RWPE2 (cell line): ENCODE measurements around the gene MEIS1.

Source experiments
- ATAC-seq: fragments of 200-7000 bp; cut with Tn5 transposase; 3 replicates; pipeline ENCODE4 v1.9.1; 2021; ENCODE audit warnings: low read depth
- DNase-seq: peaks from one replicate; pipeline ENCODE4 v3.0.0-alpha.2; 2020; ENCODE audit warnings: low spot score
- H3K27ac ChIP-seq: fragments of 450-650 bp; 2 replicates; pipeline ENCODE4 v1.5.1; 2017; ENCODE audit warnings: mild to moderate bottlenecking; ENCODE audit not compliant: poor library complexity, severe bottlenecking
- H3K27me3 ChIP-seq: fragments of 250-450 bp; sonication (Bioruptor Pico); 2 replicates; pipeline ENCODE4 v1.5.1; 2021; ENCODE audit warnings: mild to moderate bottlenecking, moderate library complexity; ENCODE audit not compliant: insufficient read depth, poor library complexity, severe bottlenecking
- H3K36me3 ChIP-seq: fragments of 250-450 bp; sonication (Bioruptor Pico); 2 replicates; pipeline ENCODE4 v1.5.1; 2020; ENCODE audit warnings: low read depth, mild to moderate bottlenecking, moderate library complexity
- H3K4me1 ChIP-seq: fragments of 250-450 bp; sonication (Bioruptor Pico); 2 replicates; pipeline ENCODE4 v1.5.1; 2021; ENCODE audit warnings: mild to moderate bottlenecking, moderate library complexity; ENCODE audit not compliant: insufficient read depth, poor library complexity, severe bottlenecking
- H3K4me3 ChIP-seq: fragments of 250-450 bp; sonication (Bioruptor Pico); 2 replicates; pipeline ENCODE4 v1.5.1; 2021; ENCODE audit warnings: mild to moderate bottlenecking, moderate library complexity; ENCODE audit not compliant: severe bottlenecking
- H3K9me3 ChIP-seq: fragments of 250-450 bp; sonication (Bioruptor Pico); 2 replicates; pipeline ENCODE4 v1.5.1; 2021; ENCODE audit warnings: mild to moderate bottlenecking, moderate library complexity; ENCODE audit not compliant: severe bottlenecking
- TF ChIP-seq, protein P1 (sequence below): fragments of 450-650 bp; IDR thresholded peaks from one replicate; pipeline ENCODE4 v1.5.1; 2017; ENCODE audit warnings: mild to moderate bottlenecking, moderate library complexity; ENCODE audit not compliant: poor library complexity, severe bottlenecking

MEIS1 gene

DNA sequence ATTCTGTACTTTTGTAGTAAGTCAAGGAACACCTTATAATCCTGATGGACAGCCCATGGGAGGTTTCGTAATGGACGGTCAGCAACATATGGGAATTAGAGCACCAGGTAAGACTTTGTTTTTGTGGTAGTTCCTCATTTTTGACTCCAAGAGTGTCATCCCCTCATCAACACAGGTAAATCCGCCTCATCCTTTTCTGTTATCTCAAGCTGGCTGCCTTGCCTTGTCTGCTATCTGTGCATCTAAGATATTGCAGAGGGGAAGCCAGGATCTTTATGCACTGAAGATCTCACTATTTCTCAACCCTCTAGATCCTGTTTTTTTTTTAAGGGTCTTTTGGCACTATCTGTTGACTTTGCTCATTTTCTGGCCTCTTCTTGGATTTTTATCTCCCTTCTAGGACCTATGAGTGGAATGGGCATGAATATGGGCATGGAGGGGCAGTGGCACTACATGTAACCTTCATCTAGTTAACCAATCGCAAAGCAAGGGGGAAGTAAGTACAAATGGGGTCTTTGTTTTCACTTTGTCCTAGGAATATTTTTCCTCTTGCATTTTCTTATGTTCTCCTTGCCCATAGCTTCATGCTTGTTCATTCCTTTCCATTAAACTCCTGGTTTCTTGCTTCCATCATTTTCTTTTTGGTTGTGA, 133.8 kb downstream of the MEIS1 start:
- TF ChIP-seq, protein P1, sequence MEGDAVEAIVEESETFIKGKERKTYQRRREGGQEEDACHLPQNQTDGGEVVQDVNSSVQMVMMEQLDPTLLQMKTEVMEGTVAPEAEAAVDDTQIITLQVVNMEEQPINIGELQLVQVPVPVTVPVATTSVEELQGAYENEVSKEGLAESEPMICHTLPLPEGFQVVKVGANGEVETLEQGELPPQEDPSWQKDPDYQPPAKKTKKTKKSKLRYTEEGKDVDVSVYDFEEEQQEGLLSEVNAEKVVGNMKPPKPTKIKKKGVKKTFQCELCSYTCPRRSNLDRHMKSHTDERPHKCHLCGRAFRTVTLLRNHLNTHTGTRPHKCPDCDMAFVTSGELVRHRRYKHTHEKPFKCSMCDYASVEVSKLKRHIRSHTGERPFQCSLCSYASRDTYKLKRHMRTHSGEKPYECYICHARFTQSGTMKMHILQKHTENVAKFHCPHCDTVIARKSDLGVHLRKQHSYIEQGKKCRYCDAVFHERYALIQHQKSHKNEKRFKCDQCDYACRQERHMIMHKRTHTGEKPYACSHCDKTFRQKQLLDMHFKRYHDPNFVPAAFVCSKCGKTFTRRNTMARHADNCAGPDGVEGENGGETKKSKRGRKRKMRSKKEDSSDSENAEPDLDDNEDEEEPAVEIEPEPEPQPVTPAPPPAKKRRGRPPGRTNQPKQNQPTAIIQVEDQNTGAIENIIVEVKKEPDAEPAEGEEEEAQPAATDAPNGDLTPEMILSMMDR, result no peak
- no peak for DNase-seq

DNA sequence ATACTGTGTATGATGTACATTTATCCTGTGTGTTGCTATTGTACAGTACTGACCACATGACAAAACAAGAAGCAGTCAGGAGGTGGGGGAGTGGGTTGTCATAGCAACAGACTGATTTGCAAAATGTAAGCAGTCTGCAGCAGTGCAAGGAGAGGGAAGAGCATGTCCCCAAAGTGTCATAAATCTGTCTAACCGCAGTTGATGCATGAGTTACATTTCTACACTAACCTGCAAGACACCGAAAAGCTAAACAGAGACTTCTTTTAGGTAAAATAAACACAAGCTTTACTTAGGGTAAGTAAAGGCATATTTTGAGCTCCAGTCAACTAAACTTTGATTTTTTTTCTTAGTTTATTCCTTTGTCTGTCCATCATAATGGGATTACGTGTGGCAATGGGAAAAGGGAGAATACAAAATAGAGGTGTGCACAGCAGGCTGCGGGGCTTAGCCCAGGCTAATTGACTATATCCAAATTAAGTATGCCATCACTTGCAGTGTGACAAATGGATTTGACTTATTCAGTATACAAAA, 134.5 kb downstream of the MEIS1 start:
- Histone ChIP-seq H3K4me3 (no peak overlapping the region), H3K36me3 (no peaks in the 10 kb centered on the region; the same call in 1 of the 2 replicates), H3K9me3 (no peaks in the 10 kb centered on the region), H3K27ac (no peak overlapping the region), H3K27me3 (no peaks in the 10 kb centered on the region), H3K4me1 (no peaks in the 10 kb centered on the region)
- TF ChIP-seq, protein P1, result no peak
- DNase-seq (no peak), ATAC-seq (no peak)

More for the DNA sequence above, 133.8 kb downstream of the MEIS1 start:
- Histone ChIP-seq H3K4me3 (no peak overlapping the region), H3K4me1 (no peaks in the 10 kb centered on the region), H3K9me3 (no peaks in the 10 kb centered on the region), H3K27me3 (no peaks in the 10 kb centered on the region), H3K27ac (no peak overlapping the region), H3K36me3 (no peaks in the 10 kb centered on the region; the same call in 1 of the 2 replicates)
- ATAC-seq, result no peak

DNA sequence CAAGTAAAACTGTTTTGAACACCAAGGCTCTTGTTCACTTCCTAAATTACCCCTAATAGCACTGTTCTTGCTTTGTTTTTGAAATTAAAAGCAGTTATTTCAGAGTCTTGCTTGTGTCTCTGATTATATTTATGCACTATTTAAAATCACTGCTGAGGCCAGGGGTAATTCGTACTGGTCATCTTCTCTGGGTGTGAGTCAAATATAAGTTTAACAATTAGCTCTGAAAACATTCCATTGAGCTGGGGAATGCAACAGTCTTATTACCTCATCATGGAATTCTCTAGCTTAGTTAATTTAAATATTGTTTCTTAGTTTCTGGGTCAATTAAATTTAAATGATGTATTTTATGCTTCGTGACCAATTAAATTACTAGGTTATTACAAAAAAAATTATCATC, 135.0 kb downstream of the MEIS1 start:
- TF ChIP-seq, protein P1, result no peak
- Histone ChIP-seq H3K9me3 (no peaks in the 10 kb centered on the region), H3K4me3 (no peak overlapping the region), H3K36me3 (no peaks in the 10 kb centered on the region; the same call in 1 of the 2 replicates), H3K27me3 (no peaks in the 10 kb centered on the region), H3K4me1 (no peaks in the 10 kb centered on the region), H3K27ac (no peak overlapping the region)
- DNase-seq (no peak), ATAC-seq (no peak)

DNA sequence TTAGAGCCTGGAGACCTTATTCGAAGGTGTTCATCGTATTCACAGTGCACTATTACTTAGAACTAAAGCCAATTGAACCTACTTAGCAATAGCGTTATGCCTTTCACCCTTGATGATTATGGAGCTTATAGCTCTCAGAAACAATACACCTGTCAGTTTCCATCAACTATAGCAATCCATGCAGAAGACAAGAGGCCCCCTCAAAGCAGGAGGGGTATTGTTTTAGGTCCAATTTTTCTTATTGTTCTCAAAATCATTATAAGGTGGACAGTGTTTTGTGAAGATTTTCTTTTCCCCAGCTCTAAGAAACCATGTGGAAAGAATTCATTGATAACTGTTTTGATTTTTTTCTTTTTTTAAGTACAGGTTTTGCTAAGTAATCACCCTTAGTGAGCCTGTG, 135.5 kb downstream of the MEIS1 start:
- H3K4me3 ChIP-seq, result no peak overlapping the region
- ATAC-seq (no peak), DNase-seq (no peak)
- no peaks in the 10 kb centered on the region for H3K4me1 ChIP-seq
- H3K27ac ChIP-seq, result no peak overlapping the region
- no peaks in the 10 kb centered on the region for H3K9me3 ChIP-seq
- TF ChIP-seq, protein P1, result no peak
- no peaks in the 10 kb centered on the region; the same call in 1 of the 2 replicates for H3K36me3 ChIP-seq
- H3K27me3 ChIP-seq, result no peaks in the 10 kb centered on the region

DNA sequence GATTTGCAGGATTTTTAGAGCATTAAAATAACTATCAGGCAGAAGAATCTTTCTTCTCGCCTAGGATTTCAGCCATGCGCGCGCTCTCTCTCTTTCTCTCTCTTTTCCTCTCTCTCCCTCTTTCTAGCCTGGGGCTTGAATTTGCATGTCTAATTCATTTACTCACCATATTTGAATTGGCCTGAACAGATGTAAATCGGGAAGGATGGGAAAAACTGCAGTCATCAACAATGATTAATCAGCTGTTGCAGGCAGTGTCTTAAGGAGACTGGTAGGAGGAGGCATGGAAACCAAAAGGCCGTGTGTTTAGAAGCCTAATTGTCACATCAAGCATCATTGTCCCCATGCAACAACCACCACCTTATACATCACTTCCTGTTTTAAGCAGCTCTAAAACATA, 137.0 kb downstream of the MEIS1 start:
- H3K9me3 ChIP-seq, result no peaks in the 10 kb centered on the region
- H3K36me3 ChIP-seq, result no peaks in the 10 kb centered on the region; the same call in 1 of the 2 replicates

More for the DNA sequence above, 137.0 kb downstream of the MEIS1 start:
- TF ChIP-seq, protein P1, result no peak
- H3K27me3 ChIP-seq, result no peaks in the 10 kb centered on the region
- DNase-seq, result no peak
- no peak overlapping the region for H3K27ac ChIP-seq
- ATAC-seq, result no peak
- no peak overlapping the region for H3K4me3 ChIP-seq
- H3K4me1 ChIP-seq, result no peaks in the 10 kb centered on the region
